Measurements from ENCODE around the gene OTOP3.
A peak's percentile ranks its signal among the peaks of the same experiment; 100 is the strongest.

The OTOP3 gene

DNA sequence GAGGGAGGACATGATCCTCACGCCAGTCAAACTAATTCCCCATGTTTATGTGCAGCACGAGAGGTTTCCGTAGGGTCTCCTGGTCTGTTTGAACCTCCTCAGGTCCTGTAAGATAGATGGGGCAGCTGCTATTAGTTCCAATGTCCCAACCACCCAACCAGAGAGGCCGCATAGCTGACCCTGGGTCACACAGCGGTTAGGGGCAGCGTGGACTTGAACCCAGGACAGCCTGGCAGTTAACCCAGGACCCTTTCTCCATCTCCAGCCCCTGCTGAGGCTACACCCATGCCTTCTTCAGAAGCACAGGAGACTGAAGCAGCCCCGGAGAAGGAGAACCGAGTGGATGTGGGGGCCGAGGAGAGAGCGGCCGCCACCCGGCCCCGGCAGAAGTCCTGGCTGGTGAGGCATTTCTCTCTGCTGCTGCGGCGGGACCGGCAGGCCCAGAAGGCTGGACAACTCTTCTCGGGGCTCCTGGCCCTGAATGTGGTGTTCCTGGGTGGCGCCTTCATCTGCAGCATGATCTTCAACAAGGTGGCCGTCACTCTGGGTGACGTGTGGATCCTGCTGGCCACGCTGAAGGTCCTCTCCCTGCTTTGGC lies 5.5 kb downstream of the OTOP3 start:
- DNase-seq (ENCODE audit: low read depth in 2 of 2): no peak

DNA sequence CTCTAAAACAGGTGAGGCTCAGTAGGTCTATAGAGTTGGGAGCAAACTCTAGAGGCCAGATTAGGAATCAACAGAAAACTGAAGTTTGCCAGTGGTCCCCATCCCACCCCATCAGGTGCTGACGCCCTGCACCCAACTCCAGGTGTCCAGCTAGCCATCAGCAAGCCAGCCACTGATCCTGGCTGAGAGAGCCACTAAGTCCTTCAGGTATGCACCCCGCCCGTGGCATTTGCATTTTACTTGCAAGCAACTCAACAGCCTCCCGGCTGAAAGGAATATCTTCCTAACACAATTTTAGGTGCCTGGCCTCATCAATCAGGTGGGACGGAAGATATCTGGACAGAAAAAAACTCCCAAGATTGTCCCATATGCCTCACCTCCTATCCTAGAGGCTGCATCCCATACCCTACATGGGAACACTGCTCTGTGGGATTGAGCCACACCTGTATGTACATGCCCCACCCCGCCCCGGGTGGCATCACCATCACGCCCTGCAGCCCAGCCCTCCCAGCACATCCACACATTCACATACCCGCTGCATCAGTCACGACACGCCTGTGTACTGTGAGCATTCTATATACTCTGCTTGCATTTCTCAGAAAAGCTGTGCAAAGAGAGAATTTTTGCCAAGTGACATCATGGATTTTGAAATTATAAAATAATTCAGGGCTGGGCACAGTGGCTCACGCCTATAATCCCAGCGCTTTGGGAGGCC lies 8.3 kb downstream of the OTOP3 start:
- no peak for DNase-seq (ENCODE audit: low read depth in 2 of 2)

DNA sequence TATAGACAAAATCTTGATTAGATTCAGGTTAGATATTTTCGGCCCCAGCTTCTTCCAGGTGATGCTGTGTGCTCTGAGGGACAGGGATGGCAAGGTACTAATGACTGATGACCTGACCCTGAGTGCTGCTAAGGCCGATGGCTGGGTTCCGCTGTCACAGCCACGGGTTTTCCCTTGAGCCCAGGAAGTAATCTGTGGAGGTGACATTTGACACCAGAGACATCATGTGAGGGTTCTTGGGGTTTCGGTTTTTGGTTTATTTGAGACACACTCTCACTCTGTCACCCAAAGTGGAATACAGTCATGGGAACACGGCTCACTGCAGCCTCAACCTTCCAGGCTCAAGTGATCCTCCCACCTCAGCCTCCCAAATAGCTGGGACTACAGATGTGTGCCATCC lies 9.8 kb downstream of the OTOP3 start:
- DNase-seq (ENCODE audit: low read depth in 2 of 2): no peak

DNA sequence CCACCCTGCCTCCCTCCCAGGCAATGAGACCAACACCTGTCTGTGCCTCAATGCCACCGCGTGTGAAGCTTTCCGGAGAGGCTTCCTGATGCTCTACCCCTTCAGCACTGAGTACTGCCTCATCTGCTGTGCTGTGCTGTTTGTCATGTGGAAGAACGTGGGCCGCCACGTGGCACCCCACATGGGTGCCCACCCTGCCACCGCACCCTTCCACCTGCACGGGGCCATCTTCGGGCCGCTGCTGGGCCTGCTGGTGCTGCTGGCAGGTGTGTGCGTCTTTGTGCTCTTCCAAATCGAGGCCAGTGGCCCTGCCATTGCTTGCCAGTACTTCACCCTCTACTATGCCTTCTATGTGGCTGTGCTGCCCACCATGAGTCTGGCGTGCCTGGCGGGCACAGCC lies 10.9 kb downstream of the OTOP3 start:
- no peak for DNase-seq (ENCODE audit: low read depth in 2 of 2)

DNA sequence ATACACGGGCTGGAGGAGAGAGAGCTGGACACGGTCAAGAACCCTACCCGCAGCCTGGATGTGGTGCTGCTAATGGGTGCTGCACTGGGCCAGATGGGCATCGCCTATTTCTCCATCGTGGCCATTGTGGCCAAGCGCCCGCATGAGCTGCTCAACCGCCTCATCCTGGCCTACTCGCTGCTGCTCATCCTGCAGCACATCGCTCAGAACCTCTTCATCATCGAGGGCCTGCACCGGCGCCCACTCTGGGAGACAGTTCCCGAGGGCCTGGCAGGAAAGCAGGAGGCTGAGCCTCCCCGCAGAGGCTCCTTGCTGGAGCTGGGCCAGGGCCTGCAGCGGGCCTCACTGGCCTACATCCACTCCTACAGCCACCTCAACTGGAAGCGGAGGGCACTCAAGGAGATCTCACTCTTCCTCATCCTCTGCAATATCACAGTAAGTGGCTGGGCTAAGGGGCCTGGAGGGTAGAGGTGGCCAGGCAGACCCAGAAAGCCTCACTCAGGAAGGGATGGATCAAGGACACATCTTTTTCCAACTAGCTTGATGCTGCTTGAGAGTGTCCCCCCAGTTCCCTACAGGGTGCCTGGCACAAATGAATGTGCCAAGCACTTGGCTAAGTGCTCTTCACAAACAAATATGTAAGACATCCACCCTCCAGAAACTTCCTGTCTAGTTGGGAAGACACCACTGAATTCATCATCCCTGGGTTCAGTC lies 11.5 kb downstream of the OTOP3 start:
- no peak for DNase-seq (ENCODE audit: low read depth in 2 of 2)

DNA sequence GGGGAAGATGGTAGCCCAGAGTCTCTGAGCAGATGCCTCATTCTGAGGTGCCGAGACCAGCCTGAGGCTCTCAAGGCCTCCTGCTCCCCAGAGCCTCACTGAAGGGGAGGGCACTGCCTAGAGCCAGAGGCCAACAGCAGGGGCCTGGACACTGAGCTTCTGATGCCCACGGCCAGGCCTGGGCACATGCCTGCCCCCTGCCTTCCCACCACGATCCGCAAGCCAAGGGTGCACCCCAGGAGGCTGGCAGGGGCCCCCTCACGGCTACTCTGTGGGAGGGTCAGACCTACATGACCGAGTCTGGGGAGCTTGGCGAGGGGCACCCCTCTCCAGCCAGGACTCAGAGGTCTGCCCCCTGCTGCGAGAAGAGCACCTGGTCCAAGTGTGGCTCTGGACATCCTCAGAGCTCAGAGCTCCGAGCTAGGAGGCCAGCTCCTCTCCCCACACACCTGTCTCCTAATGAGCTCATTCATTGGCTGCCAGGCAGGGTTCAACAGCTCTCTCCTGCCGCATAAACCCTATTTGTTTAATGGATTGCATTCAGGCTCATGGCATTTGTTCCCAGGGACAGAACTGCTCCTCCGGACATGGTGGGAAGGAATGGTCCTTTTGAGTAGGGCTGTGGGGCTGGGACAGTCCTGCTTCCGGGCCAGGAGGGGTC lies 13.9 kb downstream of the OTOP3 start:
- DNase-seq (ENCODE audit: low read depth in 2 of 2): no peak

DNA sequence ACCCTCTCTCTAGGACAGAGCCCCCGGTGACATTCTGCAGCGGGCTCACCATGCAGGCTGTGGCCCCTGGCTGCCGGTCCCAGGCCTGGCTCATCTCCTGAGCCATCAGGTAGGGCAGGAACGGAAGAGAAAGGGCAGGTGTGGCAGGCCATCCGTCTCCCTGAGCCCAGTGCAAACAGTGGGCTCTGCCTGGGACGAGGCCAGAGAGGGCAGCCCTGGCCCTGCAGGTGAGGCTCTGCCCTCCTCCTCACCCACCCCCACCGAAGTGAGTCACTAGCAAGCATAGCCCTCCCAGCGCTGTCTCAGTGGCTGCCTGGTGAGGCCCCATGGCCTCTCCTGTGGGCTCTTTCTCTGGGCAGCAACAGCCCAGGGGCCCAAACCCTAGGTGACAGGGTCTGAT lies 14.5 kb downstream of the OTOP3 start:
- no peak for DNase-seq (ENCODE audit: low read depth in 2 of 2)

DNA sequence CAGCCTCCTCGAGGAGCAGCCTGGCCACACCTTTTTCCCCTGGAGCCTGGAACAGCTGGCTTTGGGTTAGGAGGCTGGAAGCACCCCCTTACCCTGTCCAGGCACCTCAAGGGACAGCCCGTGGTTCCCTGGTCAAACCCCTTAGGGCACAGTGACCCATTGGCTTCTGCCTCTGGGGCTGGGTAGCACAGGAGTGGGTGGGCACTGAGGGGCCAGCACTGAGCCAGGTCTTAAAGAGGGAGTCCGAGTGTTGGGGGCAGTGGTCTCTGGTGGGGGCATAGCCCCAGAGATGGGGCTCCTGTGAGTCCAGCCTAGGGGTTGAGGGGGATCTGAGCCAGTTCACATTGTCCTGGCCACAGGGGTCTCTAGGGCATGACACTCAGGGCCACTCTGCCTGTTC lies 15.4 kb downstream of the OTOP3 start:
- no peak for DNase-seq (ENCODE audit: low read depth in 2 of 2)

DNA sequence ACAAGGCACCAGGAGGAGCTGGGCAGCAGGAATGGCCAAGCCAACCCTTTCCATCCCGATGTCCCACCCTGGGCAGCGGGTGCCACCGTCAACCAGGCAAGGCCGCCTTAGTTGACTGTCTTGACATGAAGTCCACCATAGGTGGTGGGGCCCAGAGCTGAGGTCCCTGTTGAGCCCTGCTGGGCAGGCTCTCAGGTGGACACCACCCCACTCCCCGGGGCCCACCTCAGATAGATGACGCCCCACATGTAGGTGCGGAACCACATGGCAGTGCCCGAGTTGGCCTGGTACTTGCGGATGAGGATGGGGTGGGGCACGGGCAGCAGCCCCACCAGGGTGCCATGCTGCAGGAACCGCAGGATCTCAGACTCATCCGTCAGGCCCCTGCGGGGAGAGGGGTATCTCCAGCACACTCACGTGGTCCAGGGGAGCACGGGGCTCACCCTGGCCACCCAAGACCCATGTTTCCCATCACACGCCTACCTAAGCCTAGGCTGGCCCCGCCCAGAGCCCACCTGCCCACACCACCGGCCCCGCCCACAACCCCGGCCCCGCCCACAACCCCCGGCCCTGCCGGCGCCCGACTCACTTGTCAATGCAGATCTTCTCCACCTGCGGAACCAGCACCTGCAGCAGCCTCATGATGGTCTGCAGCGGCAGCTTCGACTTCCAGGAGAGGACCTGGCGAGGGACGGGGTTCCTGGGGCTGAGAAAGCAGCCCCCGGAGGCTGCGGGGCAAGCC lies 16.2 kb downstream of the OTOP3 start:
- DNase-seq (ENCODE audit: low read depth in 2 of 2): no peak

DNA sequence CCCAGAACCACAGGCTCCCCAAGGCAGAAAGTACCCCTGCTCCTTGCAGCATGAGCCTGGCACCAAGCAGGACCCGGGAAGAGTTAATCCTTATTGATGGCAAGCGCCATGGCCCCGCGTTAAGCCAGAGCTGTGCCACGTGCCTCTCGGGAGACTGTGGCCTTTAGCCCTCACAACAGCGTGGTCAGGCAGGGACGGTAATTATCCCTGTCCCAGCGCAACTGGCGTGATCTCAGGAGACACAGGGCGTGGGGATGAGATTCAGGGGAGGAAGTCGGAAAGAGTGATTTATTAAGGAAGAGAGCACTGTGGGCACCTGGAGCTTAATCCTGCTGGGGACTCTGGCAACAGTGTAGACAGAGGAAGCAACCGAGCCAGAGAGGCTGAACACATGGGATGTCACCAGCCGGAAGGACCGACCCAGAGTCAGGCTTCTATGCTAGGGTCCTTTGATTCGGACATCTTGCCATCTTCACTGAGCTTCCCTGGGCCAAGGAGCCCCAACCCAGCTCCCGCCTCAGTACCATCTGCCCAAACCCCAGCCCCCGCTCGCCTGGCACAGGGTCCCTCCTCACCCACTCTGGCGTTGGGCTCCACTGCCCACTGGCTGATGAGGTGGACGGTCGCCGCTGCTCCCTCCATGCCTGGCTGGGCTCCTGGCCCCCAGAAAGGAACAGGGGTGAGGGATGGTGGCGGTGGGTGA lies 16.9 kb downstream of the OTOP3 start:
- DNase-seq (ENCODE audit: low read depth in 2 of 2): no peak

DNA sequence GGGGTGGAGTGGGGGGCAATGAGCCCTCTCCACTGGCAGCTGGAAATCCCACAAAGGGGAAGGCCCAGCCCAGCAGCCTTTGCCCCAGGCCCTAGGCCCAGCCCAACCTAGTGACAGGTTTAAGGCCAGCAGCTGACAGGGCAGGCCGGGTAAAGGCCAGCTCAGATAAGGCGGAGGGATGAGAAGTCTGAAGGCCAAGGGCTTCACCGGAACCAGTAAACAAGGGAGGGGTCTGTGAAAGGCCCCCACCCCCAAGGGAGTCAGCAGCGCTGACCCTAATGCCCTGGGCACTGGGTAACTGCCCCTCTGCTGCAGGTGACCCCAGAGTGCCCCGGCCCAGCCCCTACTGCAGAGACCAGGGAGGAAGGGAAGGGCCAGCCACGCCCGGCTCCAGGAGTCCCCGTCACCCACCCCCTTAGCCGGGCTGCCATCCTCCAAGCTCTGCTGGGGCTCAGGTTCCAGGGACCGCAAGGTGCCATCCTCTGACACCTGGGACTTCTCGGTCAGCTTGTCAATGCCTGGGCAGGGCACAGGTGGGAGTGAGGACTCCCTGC lies 17.5 kb downstream of the OTOP3 start:
- no peak for DNase-seq (ENCODE audit: low read depth in 2 of 2)

DNA sequence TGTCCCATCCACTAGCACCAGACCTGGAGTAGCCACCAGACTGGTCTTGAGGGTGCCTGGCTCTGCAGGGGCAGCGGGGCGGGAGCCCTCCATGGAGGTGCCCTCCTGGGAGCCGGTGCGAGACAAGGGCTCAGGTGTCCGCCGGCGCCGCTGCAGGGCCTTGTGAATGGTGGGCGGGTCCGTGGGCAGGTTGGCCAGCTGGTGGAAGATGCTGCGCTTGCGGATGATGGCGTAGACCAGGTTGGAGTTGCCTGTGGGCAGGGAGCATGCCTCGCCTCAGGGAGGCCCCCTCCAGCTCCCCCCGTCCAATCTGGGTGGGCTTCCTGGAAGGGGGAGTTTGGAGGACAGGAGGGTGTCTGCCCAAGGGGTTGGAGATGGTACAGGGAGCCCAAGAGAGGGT lies 18.4 kb downstream of the OTOP3 start:
- DNase-seq (ENCODE audit: low read depth in 2 of 2): no peak

DNA sequence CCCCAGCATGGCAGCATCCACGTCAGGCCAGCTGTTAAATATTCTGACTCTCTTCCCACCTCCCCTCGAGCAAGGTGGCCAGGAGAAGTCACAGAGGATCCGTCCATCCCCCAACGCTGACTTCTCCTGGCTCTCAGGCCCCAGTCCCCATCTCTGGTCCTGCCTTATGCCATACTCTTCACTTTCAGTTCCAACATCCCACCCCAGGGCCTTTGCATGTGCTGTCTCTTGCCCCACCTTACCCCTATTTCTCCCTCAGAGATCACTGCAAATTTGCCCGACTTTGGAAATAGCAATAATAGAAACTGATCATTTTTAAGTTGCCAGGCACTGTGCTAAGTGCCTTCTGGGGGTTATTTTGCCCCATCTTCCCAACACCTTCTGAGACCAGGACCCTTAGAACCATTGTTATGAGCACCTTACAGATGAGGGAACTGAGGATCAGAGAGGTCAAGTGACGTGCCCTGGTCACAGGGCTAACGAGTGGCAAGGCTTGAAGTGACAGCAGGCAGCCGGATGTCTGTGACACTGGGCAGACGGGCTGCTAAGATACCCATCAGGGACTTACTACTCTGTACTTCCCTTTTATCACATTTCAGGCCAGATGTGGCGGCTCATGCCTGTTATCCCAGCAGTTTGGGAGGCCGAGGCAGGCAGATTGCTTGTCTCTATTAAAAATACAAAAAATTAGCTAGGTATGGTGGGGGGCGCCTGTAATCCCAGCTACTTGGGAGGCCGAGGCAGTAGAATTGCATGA lies 19.1 kb downstream of the OTOP3 start:
- DNase-seq (ENCODE audit: low read depth in 2 of 2): no peak

DNA sequence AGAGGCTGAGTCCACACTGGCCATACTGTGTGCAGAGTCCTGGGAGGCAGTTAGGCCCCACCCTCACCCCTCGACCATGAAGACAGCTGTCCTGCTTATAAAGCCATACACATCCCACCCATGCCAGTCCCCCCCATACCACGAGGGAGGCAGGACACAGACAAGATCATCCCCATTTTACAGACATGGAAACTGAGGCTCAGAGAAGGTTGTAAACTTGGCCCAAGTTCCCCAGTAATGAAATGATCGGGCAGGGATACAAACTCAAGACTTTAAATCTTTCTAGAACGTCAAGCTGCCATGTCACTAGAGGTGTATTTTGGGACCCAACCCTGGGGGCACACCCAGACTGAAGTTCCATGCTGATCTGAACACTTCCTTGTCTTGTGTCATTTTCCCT lies 20.4 kb downstream of the OTOP3 start:
- DNase-seq (ENCODE audit: low read depth in 2 of 2): no peak

DNA sequence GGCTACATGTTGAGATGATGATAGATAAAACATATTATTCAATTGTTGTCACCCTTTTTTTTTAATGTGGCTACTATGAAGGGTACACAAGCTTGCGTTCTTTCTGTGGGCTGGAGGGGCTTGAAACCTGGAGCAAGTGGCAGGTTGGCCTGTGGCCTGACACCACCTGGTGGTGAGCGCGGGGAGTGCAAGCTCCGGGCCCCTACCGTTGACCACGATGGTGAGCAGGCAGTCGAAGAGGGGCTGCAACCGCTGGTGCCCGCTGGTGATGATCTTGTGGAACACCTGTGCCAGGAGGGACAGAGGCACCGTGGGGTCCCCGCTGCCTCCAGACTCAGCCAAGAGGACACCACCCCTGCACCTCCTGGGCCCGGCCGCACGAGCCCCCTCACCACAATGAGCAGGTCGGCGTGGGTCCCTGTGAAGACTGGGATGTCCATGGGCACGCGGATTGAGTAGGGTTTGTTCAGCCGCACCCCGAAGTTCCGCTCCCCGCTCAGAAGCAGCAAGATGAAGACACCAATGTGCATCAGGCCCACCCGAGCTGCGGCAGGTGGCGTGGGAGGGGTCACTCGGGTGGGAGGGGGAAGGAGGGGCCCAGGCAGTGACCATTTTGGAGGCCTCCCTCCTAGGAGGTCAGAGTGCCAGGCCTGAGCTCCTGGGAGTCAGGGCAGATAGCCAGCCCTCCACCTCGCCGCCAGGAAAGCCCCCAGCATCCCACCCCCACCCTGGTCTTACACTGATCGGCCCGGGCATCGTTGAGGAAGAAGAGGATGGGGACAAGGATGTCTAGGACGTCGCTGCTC lies 22.4 kb downstream of the OTOP3 start:
- peak; percentile 72 to 82 for DNase-seq (ENCODE audit: low read depth in 2 of 2)

DNA sequence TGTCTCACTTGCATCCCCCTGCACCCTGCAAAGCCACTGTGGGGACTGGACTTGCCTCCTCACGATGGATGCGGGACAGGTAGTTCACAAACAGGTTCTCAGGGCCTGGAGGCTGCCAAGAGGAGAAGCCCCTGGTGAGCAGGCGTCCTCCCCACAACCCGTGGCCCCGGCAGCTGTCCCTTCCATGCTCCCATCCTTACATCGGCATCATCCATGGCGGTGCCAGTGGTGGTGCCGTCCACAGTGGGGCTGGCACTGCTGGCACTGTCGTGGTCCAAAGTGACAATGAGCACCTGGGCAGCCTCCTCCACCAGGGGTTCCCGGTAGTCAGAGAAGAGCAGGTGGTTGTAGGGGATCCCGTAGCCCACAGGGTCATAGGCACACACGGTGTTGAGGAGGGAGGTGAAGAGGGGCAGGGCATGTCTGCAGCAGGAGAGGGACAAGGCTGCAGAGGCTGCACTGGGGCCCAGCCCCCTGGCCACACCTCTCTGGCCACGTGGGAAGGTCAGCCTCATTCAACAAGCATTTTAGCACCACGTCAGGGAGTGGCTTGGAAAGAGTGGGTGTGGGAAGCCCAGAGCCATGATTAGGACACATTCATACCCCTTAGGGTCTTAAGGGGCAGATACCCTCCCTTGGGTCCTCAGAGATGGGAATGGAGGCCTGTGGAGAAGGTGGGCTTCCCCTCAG lies 24.3 kb downstream of the OTOP3 start:
- DNase-seq (ENCODE audit: low read depth in 2 of 2): no peak

DNA sequence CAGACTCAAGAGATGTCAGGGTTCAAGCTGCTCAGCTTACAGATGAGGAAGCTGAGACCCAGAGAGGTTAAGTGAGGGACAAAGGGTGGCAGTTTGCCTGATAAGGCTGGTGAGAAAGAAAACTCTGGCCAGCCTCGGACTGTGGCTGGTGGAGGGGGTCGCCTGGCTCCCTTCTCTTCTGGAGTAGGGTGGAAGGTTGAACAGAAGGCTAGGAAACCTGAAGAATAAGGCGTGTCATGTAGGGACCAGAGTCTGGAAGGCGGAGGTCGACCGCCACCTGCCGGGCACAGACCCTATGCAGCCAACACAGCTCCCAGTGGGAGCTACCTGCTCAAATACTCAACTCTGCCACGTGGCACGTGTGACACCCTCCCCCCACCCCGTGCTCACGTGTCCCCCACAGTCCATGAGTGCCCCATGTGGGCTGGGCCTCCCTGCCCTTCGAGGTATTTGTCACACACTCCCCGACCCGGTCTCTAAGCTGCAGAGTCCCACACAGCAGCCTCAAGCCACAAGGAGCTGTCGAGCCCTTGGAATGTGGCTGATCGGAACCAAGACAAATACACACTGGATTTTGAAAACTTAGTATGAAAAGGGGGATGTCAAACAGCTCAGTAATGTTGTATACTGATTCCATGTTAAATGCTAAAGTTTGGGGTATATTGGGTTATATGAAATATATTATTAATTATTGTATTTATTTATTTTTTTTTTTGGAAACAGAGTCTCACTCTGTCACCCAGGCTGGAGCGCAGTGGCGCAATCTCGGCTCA lies 25.1 kb downstream of the OTOP3 start:
- peak in 1 of 2 donors; percentile 55 for DNase-seq (ENCODE audit: low read depth in 2 of 2)

Data from activated CD4-positive, alpha-beta T cell treated with anti-CD3 and anti-CD28 coated beads for 24 hours (primary cell).